GM12892 (cell line): ENCODE measurements around the gene FHL2.

ENCODE experiments used
- POLR2A ChIP-seq: IDR thresholded peaks from 2 replicates; pipeline ENCODE4 v1.6.1; 2011; ENCODE audit warnings: low read depth, low read length, control low read depth
- POLR2AphosphoS5 ChIP-seq: IDR thresholded peaks from 2 replicates; pipeline ENCODE4 v1.6.1; 2011; ENCODE audit warnings: low read depth, low read length, control low read depth
- TAF1 ChIP-seq: IDR thresholded peaks from 2 replicates; pipeline ENCODE4 v1.6.1; 2011; ENCODE audit warnings: low read depth, mild to moderate bottlenecking, control low read depth, low read length, borderline replicate concordance

GRCh38 chr2:105390454-105390853 lies 8.4 kb downstream of the FHL2 start:
- TF ChIP-seq POLR2A (no peak), POLR2AphosphoS5 (no peak), TAF1 (no peak)
